GM12892 (cell line): ENCODE measurements around the gene ABCA1.

Source experiments
- POLR2A ChIP-seq: IDR thresholded peaks from 2 replicates; pipeline ENCODE4 v1.6.1; 2011; ENCODE audit warnings: low read depth, low read length, control low read depth
- POLR2AphosphoS5 ChIP-seq: IDR thresholded peaks from 2 replicates; pipeline ENCODE4 v1.6.1; 2011; ENCODE audit warnings: low read depth, low read length, control low read depth

- TF ChIP-seq POLR2A: no peak
- TF ChIP-seq POLR2AphosphoS5: no peak
Observed at GRCh38 chr9:104892701-104893100, 35.3 kb downstream of the ABCA1 start.
